SIG-M5 (cell line): ENCODE results near the gene CDC42EP3.

Source experiments
- DNase-seq: peaks from one replicate; lab custom pipeline; 2025; lab: John Stamatoyannopoulos, UW

The CDC42EP3 gene

GRCh38 chr2:37636381-37637066, 34.9 kb downstream of the CDC42EP3 start:
- DNase-seq = no peak

DNA sequence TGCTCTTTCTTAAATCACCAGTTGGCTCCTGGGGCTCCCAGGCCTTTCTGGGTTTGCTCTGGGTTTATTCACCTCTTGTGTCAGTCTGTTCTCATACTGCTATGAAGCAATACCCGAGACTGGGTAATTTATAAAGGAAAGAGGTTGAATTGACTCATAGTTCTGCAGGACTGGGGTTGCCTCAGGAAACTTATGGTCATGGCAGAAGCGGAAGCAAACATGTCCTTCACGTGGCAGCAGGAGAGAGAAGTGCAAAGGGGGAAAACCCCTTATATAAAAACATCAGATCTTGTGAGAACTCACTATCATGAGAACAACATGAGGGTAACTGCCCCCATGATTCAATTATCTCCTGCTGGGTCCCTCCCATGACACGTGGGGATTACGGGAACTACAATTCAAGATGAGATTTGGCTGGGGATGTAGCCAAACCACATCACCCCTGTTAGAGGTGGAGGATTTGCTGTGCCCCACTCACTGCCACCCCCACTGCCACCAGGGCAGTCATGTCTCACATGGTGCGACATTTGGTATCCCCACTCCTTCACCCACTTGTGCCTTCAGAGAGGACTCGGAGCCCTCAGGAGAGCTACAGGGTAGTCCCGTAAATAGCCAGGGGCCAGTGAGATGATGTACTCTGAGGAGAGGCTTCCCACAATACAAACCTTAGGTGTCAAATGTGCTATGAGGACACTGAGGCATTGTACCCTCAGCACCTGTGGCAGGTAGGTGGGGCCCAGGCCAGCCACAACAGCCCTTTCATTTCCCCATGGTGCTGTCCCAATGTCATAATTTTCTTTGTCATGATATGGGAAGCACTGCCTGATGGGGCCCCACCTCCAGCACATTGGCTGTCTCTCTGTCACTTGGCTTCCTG, 35.7 kb downstream of the CDC42EP3 start:
- DNase-seq = peak; percentile 99

GRCh38 chr2:37634914-37635503, 36.4 kb downstream of the CDC42EP3 start:
- DNase-seq = no peak

GRCh38 chr2:37633845-37634244, 37.6 kb downstream of the CDC42EP3 start:
- DNase-seq = no peak

- DNase-seq = no peak
These were observed 38.2 kb downstream of the CDC42EP3 start for GRCh38 chr2:37633234-37633633.

GRCh38 chr2:37632310-37632709, 39.1 kb downstream of the CDC42EP3 start:
- DNase-seq = no peak

- no peak for DNase-seq
These were observed 39.7 kb downstream of the CDC42EP3 start for GRCh38 chr2:37631698-37632097.

GRCh38 chr2:37631292-37631691, 40.1 kb downstream of the CDC42EP3 start:
- DNase-seq = no peak

DNA sequence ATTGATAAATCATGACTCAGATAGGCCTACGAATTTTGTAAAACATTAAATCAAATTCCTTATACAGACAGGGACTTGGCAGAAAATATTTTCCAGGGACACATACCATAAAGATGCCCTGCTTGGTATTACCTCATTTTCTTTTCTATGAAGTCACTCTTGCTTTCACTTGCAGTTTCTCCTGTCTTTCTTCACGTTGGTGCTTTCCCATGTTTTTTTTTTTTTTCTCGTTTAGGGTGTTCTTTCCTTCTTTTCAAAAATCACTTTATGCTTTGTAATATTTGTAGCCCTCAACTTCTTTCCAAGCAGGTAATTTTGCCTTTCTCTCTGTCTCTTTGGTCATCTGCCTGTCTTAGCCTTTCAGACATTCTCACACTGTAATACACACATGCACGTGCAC, 40.7 kb downstream of the CDC42EP3 start:
- DNase-seq = no peak

DNA sequence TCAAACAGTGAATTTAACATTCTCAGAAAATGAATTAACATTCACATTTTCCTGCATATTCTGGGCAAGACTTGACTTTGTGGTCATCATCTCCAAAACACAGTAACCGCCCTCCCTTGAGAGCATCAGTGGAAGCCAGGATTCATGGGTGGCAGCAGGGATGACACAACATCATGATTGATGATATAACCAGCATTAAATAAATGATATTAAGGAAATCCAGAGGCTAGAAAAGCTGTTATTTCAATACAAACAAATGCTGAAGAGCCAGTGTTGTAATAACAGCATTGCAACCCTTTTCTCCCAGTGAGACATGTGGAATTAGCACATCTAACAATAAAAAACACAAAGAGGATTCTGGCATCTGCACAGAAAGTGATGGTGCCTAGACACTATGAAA, 41.1 kb downstream of the CDC42EP3 start:
- DNase-seq = no peak

- no peak for DNase-seq
These were observed 41.9 kb downstream of the CDC42EP3 start for GRCh38 chr2:37629529-37629928.

DNA sequence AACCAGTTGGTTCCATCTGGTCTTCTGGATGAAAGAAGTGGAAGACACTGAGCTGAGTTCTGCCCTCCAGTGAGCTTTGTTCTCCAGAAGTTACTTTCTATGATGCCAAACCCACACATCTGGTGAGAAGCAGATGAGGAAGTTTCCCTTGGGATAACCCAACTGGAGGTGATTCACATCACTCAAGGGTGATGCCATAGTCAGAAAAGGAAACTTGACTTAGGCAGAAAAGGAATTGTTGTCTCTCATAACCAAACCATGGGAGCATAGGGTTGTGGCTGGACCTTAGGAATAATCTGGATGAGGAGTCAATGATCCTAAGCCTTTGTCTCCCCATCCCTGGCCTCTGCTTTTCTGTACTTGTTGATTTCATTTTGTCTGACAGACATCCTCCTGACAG, 43.7 kb downstream of the CDC42EP3 start:
- no peak for DNase-seq

- no peak for DNase-seq
These were observed 45.5 kb downstream of the CDC42EP3 start for GRCh38 chr2:37625796-37626571.

DNA sequence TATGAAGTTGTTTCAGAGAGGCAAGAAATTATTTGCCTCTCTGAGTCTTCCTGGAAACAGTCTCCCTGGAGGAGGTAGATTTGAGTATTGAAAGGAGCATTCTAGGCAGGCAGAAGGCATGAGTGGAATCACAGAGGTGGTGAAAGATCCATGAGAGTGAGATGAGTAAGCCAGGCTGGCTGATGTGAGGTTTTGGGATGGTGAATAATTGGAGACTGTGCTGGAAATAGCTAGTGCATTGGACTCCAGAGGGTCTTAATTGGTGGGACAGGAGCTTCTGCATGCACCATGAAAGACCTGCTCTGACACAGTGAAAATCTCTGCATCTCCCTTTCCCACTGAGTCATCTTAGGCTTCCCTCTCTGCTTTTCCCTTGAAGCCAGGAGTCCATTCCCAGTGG, 46.3 kb downstream of the CDC42EP3 start:
- no peak for DNase-seq

DNA sequence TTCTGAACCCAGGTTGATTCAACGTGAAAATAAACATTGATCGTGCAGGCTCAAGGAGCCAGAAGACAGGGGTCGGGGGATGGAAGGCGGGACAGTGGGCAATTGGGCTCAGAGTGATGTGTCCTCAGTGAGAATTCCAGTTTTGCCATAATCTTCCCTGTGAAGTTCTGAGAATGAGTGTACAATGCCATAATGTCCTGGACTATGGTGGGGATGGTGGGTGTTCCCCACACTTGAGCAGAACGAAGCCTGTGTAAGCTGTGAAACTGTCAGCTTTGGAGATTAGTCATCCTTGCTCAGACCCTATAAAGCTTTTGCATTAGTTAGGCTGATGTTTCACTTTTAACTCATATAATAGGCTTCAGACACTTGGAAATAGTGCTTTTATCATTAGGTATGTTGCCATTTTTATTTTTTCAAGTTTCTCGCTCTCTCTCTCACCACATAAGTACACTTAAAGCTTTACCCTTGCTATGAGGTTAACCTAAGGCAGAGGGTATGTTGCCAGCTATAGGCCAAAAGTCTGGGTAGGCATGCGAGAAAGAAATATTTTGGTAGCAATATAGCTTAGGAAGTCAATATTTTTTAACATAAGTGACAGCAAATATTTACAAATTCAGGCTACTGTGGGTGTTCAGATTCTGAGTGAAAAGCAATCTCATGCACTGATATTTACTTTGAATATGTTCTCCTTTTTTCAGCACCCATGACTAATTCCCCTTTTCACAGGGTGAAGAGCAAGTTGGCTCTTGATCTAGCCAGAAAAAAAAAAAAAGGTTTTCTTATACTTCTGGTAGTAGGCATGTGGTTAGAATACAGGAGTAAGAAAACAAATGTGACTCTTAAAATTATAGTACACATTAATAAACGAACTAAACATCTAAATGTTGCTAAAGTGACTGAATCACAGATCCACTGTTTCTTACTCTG, 47.2 kb downstream of the CDC42EP3 start:
- DNase-seq = no peak

DNA sequence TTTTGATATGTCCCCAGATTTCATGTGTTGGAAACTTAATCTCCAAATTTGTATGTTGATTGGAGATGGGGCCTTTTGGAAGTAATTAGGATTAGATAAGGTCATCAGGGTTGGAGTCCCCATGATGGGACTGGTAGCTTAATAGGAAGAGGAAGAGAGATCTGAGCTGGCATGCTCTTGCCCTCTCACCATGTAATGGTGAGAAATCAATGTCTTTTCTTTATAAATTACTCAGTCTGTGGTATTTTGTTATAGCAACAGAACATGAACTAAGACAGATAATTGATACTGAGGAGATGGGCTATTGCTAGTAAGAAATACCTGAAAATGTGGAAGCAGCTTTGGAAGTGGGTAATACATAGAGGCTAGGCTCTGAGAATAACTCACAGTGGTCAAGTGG, 48.0 kb downstream of the CDC42EP3 start:
- no peak for DNase-seq

- DNase-seq = no peak
These were observed 48.9 kb downstream of the CDC42EP3 start for GRCh38 chr2:37622450-37623100.

- DNase-seq = no peak
These were observed 50.2 kb downstream of the CDC42EP3 start for GRCh38 chr2:37621199-37621598.

DNA sequence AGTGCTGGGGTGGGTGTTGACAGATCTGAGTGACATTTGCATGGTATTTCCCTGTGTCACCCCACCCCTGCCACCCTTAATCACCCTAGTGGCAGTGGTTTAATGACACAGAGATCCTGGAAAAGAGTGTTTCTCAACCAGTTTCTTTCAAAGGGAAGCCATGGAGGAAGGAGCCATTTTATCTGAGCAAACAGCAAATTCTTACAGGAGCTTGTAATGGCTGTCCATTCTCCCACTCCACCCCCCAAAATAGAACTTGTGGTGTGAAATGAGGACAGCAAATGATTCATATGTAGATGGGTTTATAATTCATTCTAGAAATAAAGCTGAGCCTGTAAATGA, 51.5 kb downstream of the CDC42EP3 start:
- no peak for DNase-seq

GRCh38 chr2:37619230-37619958, 52.0 kb downstream of the CDC42EP3 start:
- no peak for DNase-seq
